ENCODE measurements around the gene CASP8.

Gene CASP8

GRCh38 chr2:201320257-201320656 is 59.9 kb downstream of the CASP8 start:
- Histone ChIP-seq H3K27me3 (ENCODE audit: insufficient read depth, low read length, poor library complexity) (no peaks in the 10 kb centered on the region), H3K9ac (ENCODE audit: low read depth, low read length) (no peak overlapping the region), H3K4me2 (ENCODE audit: insufficient read depth, low read length) (no peak overlapping the region), H3K9me3 (ENCODE audit: insufficient read depth, low read length, severe bottlenecking) (peaks cover 11% of the 10 kb centered on the region), H3K4me3 (ENCODE audit: low read depth in 1 of 2, low read length in 2 of 2) (no peak overlapping the region), H3K27ac (ENCODE audit: low read length) (no peak overlapping the region), H3K4me1 (ENCODE audit: insufficient read depth, low read length) (no peaks in the 10 kb centered on the region), H3K36me3 (ENCODE audit: insufficient read depth, low read length) (no peaks in the 10 kb centered on the region), H2AFZ (ENCODE audit: low read depth, low read length) (no peak overlapping the region), H4K20me1 (ENCODE audit: insufficient read depth, low read length) (no peaks in the 10 kb centered on the region), H3K79me2 (ENCODE audit: insufficient read depth, low read length) (no peaks in the 10 kb centered on the region)
- DNase-seq (no peak), ATAC-seq (ENCODE audit: insufficient read depth, low read depth) (no peak)
- TF ChIP-seq EZH2 (IDR thresholded peaks at IDR 0.05; ENCODE audit: borderline replicate concordance, low read depth, low read length, severe bottlenecking) (no peak), CTCF (IDR thresholded peaks at IDR 0.05; ENCODE audit: borderline replicate concordance, extremely low read depth, low read length, poor library complexity, severe bottlenecking) (no peak)

GRCh38 chr2:201320701-201321100 is 60.4 kb downstream of the CASP8 start:
- Histone ChIP-seq H3K4me3 (ENCODE audit: low read depth in 1 of 2, low read length in 2 of 2) (no peak overlapping the region), H3K27ac (ENCODE audit: low read length) (no peak overlapping the region), H3K79me2 (ENCODE audit: insufficient read depth, low read length) (no peaks in the 10 kb centered on the region), H3K36me3 (ENCODE audit: insufficient read depth, low read length) (no peaks in the 10 kb centered on the region), H4K20me1 (ENCODE audit: insufficient read depth, low read length) (no peaks in the 10 kb centered on the region), H3K27me3 (ENCODE audit: insufficient read depth, low read length, poor library complexity) (no peaks in the 10 kb centered on the region), H3K4me1 (ENCODE audit: insufficient read depth, low read length) (no peaks in the 10 kb centered on the region), H3K9ac (ENCODE audit: low read depth, low read length) (no peak overlapping the region), H3K4me2 (ENCODE audit: insufficient read depth, low read length) (no peak overlapping the region), H2AFZ (ENCODE audit: low read depth, low read length) (no peak overlapping the region), H3K9me3 (ENCODE audit: insufficient read depth, low read length, severe bottlenecking) (peaks cover 11% of the 10 kb centered on the region)
- TF ChIP-seq CTCF (IDR thresholded peaks at IDR 0.05; ENCODE audit: borderline replicate concordance, extremely low read depth, low read length, poor library complexity, severe bottlenecking) (no peak), EZH2 (IDR thresholded peaks at IDR 0.05; ENCODE audit: borderline replicate concordance, low read depth, low read length, severe bottlenecking) (no peak)
- ATAC-seq (ENCODE audit: insufficient read depth, low read depth) (no peak), DNase-seq (no peak)

- no peak overlapping the region for H3K4me2 ChIP-seq (ENCODE audit: insufficient read depth, low read length)
- TF ChIP-seq EZH2 (IDR thresholded peaks at IDR 0.05; ENCODE audit: borderline replicate concordance, low read depth, low read length, severe bottlenecking) (no peak), CTCF (IDR thresholded peaks at IDR 0.05; ENCODE audit: borderline replicate concordance, extremely low read depth, low read length, poor library complexity, severe bottlenecking) (no peak)
- no peak overlapping the region for H3K4me3 ChIP-seq (ENCODE audit: low read depth in 1 of 2, low read length in 2 of 2)
- H3K79me2 ChIP-seq (ENCODE audit: insufficient read depth, low read length), result no peaks in the 10 kb centered on the region
- H3K9me3 ChIP-seq (ENCODE audit: insufficient read depth, low read length, severe bottlenecking), result peaks cover 11% of the 10 kb centered on the region
- H3K4me1 ChIP-seq (ENCODE audit: insufficient read depth, low read length), result no peaks in the 10 kb centered on the region
- H3K36me3 ChIP-seq (ENCODE audit: insufficient read depth, low read length), result no peaks in the 10 kb centered on the region
- no peak overlapping the region for H2AFZ ChIP-seq (ENCODE audit: low read depth, low read length)
- no peak overlapping the region for H3K27ac ChIP-seq (ENCODE audit: low read length)
- no peaks in the 10 kb centered on the region for H3K27me3 ChIP-seq (ENCODE audit: insufficient read depth, low read length, poor library complexity)
- H3K9ac ChIP-seq (ENCODE audit: low read depth, low read length), result no peak overlapping the region
- DNase-seq (no peak), ATAC-seq (ENCODE audit: insufficient read depth, low read depth) (no peak)
- H4K20me1 ChIP-seq (ENCODE audit: insufficient read depth, low read length), result no peaks in the 10 kb centered on the region
Measured at GRCh38 chr2:201322772-201323171, 62.4 kb downstream of the CASP8 start.

GRCh38 chr2:201327678-201328077 is 67.3 kb downstream of the CASP8 start:
- no peaks in the 10 kb centered on the region for H3K27me3 ChIP-seq (ENCODE audit: insufficient read depth, low read length, poor library complexity)
- no peak for DNase-seq
- peaks cover 8% of the 10 kb centered on the region for H3K9me3 ChIP-seq (ENCODE audit: insufficient read depth, low read length, severe bottlenecking)
- H3K27ac ChIP-seq (ENCODE audit: low read length), result no peak overlapping the region
- ATAC-seq (ENCODE audit: insufficient read depth, low read depth), result no peak
- no peaks in the 10 kb centered on the region for H3K79me2 ChIP-seq (ENCODE audit: insufficient read depth, low read length)
- no peak overlapping the region for H3K4me2 ChIP-seq (ENCODE audit: insufficient read depth, low read length)
- H2AFZ ChIP-seq (ENCODE audit: low read depth, low read length), result no peak overlapping the region
- H4K20me1 ChIP-seq (ENCODE audit: insufficient read depth, low read length), result no peaks in the 10 kb centered on the region
- no peak for TF ChIP-seq EZH2 (IDR thresholded peaks at IDR 0.05; ENCODE audit: borderline replicate concordance, low read depth, low read length, severe bottlenecking)
- TF ChIP-seq CTCF (IDR thresholded peaks at IDR 0.05; ENCODE audit: borderline replicate concordance, extremely low read depth, low read length, poor library complexity, severe bottlenecking), result no peak
- H3K4me1 ChIP-seq (ENCODE audit: insufficient read depth, low read length), result no peaks in the 10 kb centered on the region
- no peak overlapping the region for H3K4me3 ChIP-seq (ENCODE audit: low read depth in 1 of 2, low read length in 2 of 2)
- H3K36me3 ChIP-seq (ENCODE audit: insufficient read depth, low read length), result no peaks in the 10 kb centered on the region
- no peak overlapping the region for H3K9ac ChIP-seq (ENCODE audit: low read depth, low read length)

Measured in DND-41 (cell line).